ENCODE data around the gene KCNB1.
A peak's percentile ranks its signal among the peaks of the same experiment; 100 is the strongest.

DNA sequence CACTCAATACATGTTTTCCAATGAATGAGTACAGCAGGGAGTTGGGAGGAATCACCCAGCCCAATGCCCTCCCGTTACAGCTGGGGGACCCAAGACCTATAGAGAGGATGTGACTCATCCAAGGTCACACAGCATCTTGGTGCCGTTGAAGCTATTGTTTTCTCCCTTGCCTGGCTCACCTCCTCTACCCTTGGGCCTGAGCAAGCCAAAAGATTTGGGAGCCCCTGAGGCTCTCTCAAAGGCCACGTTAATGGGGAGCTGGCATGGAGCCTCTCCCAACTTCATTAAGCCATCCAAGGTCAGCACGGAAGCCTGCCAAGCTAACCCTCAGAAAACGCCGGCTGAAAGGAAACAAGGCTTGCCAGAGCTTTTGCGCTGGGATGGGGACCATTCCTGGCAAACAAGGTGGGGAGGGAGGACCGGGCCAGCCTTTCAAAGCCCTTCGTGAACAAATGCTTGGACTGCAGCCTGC is 30.4 kb downstream of the KCNB1 start:
- TF ChIP-seq, protein P1, sequence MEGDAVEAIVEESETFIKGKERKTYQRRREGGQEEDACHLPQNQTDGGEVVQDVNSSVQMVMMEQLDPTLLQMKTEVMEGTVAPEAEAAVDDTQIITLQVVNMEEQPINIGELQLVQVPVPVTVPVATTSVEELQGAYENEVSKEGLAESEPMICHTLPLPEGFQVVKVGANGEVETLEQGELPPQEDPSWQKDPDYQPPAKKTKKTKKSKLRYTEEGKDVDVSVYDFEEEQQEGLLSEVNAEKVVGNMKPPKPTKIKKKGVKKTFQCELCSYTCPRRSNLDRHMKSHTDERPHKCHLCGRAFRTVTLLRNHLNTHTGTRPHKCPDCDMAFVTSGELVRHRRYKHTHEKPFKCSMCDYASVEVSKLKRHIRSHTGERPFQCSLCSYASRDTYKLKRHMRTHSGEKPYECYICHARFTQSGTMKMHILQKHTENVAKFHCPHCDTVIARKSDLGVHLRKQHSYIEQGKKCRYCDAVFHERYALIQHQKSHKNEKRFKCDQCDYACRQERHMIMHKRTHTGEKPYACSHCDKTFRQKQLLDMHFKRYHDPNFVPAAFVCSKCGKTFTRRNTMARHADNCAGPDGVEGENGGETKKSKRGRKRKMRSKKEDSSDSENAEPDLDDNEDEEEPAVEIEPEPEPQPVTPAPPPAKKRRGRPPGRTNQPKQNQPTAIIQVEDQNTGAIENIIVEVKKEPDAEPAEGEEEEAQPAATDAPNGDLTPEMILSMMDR (IDR thresholded peaks at IDR 0.05): no peak
- TF ChIP-seq POLR2AphosphoS5 (IDR thresholded peaks at IDR 0.05): peak; percentile 11

Measured in prostate gland (tissue), 2 donors.